Neural progenitor cell (in vitro differentiated cells): Measurements from ENCODE around the gene SLX4.

ENCODE experiments used
- EZH2phosphoT487 ChIP-seq: fragments of 200-600 bp; sonication (generic); IDR thresholded peaks from 2 replicates; pipeline ENCODE4 v1.6.1; 2017; ENCODE audit warnings: antibody characterized with exemption
- TF ChIP-seq, protein P1 (sequence below): fragments of 200-600 bp; sonication (generic); IDR thresholded peaks from 2 replicates; pipeline ENCODE4 v1.5.1; 2017; ENCODE audit warnings: antibody characterized with exemption, mild to moderate bottlenecking

DNA sequence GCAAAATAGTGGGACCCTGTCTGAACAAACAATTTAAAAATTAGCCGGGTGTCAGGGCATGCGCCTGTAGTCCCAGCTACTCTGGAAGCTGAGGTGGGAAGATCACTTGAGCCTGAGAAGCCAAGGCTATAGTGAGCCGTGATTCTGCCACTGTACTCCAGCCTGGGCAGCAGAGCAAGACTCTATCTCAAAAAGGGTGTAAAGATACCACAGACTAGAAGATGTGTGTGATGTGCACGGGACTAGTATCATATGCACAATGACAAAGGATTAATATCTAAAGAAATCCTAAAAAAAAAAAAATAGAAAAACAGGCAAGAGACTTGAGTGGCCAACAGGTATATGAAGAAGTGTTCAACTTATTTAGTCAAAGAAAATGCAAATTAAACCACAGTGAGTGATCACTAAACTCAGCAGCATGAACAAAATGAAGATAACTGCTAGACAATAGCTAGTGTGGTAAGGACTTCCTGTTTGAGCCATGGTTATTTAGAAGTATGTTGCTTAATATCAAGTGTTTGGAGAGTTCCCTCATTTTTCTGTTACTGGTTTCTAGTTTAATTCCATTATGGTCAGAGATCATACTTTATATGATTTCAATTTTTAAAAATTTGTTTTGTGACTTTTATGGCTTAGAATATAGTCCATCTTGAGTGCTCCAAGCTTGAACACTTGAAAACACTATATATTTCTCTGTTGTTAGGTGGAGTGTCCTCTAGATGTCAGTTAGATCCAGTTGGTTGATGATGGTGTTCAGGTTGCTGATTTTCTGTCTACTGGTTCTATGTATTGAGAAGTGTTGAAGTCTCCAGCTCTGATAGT lies 14.7 kb upstream of the SLX4 start:
- TF ChIP-seq EZH2phosphoT487 = no peak
- TF ChIP-seq, protein P1, sequence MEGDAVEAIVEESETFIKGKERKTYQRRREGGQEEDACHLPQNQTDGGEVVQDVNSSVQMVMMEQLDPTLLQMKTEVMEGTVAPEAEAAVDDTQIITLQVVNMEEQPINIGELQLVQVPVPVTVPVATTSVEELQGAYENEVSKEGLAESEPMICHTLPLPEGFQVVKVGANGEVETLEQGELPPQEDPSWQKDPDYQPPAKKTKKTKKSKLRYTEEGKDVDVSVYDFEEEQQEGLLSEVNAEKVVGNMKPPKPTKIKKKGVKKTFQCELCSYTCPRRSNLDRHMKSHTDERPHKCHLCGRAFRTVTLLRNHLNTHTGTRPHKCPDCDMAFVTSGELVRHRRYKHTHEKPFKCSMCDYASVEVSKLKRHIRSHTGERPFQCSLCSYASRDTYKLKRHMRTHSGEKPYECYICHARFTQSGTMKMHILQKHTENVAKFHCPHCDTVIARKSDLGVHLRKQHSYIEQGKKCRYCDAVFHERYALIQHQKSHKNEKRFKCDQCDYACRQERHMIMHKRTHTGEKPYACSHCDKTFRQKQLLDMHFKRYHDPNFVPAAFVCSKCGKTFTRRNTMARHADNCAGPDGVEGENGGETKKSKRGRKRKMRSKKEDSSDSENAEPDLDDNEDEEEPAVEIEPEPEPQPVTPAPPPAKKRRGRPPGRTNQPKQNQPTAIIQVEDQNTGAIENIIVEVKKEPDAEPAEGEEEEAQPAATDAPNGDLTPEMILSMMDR = no peak
